Subcutaneous abdominal adipose tissue (tissue), 5 donors: ENCODE results near the gene MACF1.

Experiments
- H3K27ac ChIP-seq: one replicate; pipeline ENCODE4 v1.7.0; 2013; ENCODE audit warnings: low read depth, mild to moderate bottlenecking, inconsistent platforms, low read length, moderate library complexity
- H3K27me3 ChIP-seq, 5 donors: one replicate each; pipeline ENCODE4 v1.7.0; 2013; ENCODE audit warnings: low read length in 5 of 5, inconsistent platforms in 1 of 5; ENCODE audit not compliant: control insufficient read depth in 5 of 5, insufficient read depth in 4 of 5
- H3K36me3 ChIP-seq, 5 donors: one replicate each; pipeline ENCODE4 v1.7.0; 2013; ENCODE audit warnings: low read length in 5 of 5; ENCODE audit not compliant: control insufficient read depth in 5 of 5, insufficient read depth in 5 of 5
- H3K4me1 ChIP-seq, 5 donors: one replicate each; pipeline ENCODE4 v1.7.0; 2013; ENCODE audit warnings: low read length in 5 of 5, mild to moderate bottlenecking in 3 of 5, moderate library complexity in 1 of 5; ENCODE audit not compliant: control insufficient read depth in 5 of 5, insufficient read depth in 5 of 5
- H3K4me3 ChIP-seq, 5 donors: one replicate each; pipeline ENCODE4 v1.7.0; 2013; ENCODE audit warnings: low read length in 5 of 5, low read depth in 1 of 5
- H3K9ac ChIP-seq, 5 donors: one replicate each; pipeline ENCODE4 v1.7.0; 2013; ENCODE audit warnings: low read length in 5 of 5, mild to moderate bottlenecking in 4 of 5, moderate library complexity in 3 of 5
- H3K9me3 ChIP-seq, 5 donors: one replicate each; pipeline ENCODE4 v1.7.0; 2013; ENCODE audit warnings: low read length in 5 of 5; ENCODE audit not compliant: control insufficient read depth in 5 of 5
- donor health status: healthy.
- donor health status: healthy.
- donor health status: healthy.
- donor health status: healthy.
- donor health status: healthy.

The MACF1 gene

DNA sequence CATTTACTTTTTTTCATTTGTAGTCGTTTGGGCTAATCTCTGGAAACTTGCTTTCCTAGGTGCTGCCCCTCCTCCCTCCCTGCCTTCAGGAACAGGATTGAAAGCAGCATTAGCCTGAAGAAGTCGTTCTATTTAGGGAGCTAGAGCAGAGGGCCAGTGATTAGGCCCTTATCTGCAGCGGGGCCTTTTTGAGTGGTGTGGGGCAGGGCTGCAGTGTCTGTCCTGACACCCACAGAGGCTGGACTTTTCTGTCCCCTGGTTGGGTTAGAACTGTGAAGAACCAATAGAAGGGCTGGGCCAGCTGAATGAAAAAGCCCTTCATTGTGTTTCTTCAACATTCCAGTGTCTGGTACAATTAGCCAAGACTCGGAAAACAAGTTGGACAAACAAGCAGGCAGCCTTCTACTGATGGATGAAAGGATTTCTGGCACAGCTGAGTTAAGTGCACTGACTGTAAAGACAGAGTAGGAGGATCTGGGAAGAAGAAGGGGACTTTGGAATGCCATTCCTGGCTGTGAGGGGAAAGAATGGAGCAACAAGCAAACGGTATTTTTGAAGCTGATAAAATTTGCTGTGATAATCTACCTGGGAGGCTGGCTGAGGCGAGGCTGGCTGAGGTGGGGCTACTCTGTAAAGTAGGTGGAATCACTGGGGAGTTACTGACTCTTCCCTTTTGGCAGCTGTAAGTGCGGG lies 9.7 kb downstream of the MACF1 start:
- Histone ChIP-seq H3K9ac (peak overlapping the region in 1 of 5 donors; percentile 45), H3K4me3 (no peak overlapping the region), H3K27ac (peak overlapping the region; percentile 31), H3K27me3 (no peaks in the 10 kb centered on the region), H3K9me3 (no peaks in the 10 kb centered on the region), H3K36me3 (no peaks in the 10 kb centered on the region), H3K4me1 (peaks cover 4 to 26% (median 19%) of the 10 kb centered on the region in 5 donors)

DNA sequence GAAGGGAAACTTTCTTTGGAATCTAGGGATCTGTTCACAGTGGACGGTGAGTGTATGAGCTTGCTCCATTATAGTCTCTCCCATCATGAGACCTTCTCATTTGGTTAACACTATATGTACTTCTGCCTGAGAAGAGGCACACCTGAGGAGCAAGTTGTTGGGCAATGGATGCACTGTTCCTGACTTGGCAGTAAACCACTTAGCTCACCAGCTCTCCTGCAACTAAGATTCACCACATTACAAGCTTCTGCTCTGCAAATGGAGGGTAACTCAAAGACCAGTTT lies 10.2 kb downstream of the MACF1 start:
- Histone ChIP-seq H3K27me3 (no peaks in the 10 kb centered on the region), H3K9ac (no peak overlapping the region), H3K4me1 (peaks cover 4 to 26% (median 19%) of the 10 kb centered on the region in 5 donors), H3K27ac (no peak overlapping the region), H3K9me3 (no peaks in the 10 kb centered on the region), H3K4me3 (peak overlapping the region in 1 of 5 donors; percentile 52), H3K36me3 (no peaks in the 10 kb centered on the region)

DNA sequence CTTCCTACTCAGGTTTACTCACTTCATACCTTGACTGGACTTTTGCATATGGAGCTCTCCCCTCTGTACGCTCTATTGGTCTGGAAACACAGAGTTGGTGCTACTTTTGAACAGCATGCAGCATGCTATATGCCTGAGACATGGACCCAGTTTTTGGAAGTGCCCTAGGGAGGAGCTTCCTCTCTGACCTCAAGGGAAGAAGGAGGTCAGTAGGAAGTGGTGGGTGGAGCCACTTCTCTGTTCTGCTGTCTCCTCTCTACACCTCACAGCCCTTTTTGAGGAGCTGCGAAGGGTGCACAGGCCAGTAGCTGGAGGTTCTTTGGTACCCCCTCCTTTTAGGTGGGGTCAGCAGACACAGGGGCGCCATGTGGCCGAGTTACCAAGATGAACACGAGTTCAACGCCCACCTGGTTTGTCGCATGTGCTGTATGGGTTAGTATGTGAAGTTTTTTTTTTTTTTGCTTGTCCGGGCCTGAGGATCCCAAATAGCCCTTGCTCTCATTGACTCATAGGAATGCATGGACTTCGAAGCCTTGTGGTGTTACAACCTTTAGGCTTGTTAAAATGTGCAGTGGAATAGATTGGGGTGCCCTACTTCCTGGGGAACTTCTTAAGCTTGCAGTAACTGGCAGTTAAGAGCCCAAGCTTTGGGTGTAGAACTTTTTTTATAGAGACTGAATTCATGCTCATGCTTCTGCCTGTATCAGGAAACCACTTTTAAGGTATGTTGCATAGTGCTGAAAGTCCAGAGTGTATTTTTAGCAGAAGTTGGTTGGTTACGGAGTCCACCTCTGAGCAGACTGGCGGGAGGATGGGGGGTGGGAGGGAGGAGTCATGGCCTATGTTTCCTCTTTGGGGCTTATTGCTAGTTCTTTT lies 10.7 kb downstream of the MACF1 start:
- H3K4me1 ChIP-seq, result peaks cover 4 to 26% (median 19%) of the 10 kb centered on the region in 5 donors
- no peaks in the 10 kb centered on the region for H3K9me3 ChIP-seq
- peak overlapping the region in 4 of 5 donors; percentile 20 to 52 (median 44) for H3K4me3 ChIP-seq
- no peaks in the 10 kb centered on the region for H3K36me3 ChIP-seq
- no peaks in the 10 kb centered on the region for H3K27me3 ChIP-seq
- H3K9ac ChIP-seq, result peak overlapping the region in 1 of 5 donors; percentile 35
- H3K27ac ChIP-seq, result peak overlapping the region; percentile 5

DNA sequence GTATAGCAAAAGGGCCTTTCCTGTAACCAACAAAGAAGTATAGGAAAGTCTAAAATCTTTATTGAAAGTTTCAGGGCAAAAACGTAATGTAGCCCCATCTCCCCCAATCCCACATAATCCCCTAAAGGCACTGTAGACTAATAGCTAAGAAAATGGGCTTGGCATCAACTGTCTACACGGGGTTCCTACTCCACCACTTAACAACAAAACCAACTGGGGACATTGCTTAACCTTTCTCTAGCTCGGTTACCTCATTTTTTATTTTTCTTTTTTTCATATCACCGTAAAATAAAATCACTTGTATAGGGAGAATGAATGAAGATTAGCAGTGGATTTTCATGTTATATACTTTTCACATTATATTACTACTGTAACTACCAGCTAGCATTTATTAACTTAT lies 12.3 kb downstream of the MACF1 start:
- Histone ChIP-seq H3K36me3 (no peaks in the 10 kb centered on the region), H3K27me3 (no peaks in the 10 kb centered on the region), H3K4me1 (peaks cover 4 to 26% (median 24%) of the 10 kb centered on the region in 5 donors), H3K27ac (no peak overlapping the region), H3K9ac (no peak overlapping the region), H3K9me3 (no peaks in the 10 kb centered on the region), H3K4me3 (no peak overlapping the region)

DNA sequence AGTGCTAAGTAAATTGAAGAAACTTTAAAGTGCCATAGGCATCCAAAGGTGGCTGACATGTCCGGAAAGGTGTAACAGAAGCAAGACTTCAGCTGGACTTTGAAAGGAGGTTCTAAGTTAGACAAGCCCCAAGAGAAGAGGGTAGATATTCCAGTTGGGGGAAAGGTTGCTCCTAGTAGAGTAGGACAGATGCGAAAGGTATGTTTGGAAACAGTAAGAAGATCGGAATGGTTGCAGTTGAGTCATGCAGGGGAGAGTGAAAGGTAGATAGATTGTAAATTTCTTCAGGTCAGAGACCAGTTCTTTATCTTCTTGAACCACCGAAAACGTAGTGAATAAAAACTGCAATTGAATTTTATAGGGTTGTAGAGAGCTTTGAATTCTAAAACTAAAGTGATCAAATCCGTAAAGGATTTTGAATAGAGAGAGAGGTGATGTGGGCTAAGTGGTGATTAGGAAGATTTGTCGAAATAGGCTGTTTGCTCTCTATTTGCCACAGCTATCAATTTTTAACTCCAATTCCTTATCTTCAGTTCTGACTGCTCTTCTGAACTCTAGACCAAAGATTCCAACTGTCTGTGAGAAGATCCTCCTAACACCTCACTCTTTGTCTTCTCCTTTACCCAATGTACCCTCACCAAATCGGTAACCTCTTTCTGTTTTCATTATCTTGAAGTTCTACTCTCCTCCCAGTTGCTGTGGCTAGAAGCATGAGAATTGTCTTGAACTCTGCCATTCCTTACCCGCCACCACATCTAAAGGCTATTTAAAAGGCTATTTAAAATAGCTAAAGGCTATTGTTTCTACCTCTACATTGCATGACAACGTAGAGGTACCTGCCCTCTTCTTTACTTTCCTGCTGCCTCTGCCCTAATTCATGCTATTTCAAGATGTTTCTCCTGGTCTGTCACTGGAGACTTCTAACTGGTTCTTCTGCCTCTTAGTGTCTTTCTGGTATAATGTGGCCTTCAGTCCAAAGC lies 16.7 kb downstream of the MACF1 start:
- no peaks in the 10 kb centered on the region for H3K9me3 ChIP-seq
- no peak overlapping the region for H3K9ac ChIP-seq
- no peak overlapping the region for H3K4me3 ChIP-seq
- H3K27me3 ChIP-seq, result no peaks in the 10 kb centered on the region
- no peak overlapping the region for H3K27ac ChIP-seq
- H3K4me1 ChIP-seq, result peaks cover 0 to 4% (median 0%) of the 10 kb centered on the region in 5 donors
- H3K36me3 ChIP-seq, result no peaks in the 10 kb centered on the region

DNA sequence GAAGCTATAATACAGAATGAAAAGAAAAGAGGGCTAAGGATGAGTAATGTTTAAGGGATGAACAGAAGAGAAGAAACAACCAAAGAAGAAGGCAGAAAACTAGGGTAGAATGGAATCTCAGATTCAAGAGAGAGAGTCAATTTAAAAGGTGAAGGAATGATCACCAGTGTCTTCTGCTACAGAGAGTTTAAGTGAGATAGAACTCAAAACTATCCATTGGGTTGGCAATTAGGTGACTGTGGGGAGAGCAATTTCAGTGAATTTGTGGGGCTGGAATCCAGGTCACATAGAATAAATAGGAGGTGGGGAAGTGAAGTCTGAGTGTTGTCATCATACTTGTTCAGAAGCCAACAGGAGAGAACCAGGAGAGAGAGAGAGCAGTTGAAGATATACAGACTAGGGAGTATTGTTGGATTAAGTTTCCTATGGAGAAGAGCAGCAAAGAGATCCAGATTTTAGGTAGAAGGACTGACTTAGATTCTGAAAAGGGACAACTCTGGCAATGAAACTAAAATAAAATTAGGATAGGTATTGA lies 19.9 kb downstream of the MACF1 start:
- no peak overlapping the region for H3K27ac ChIP-seq
- H3K9me3 ChIP-seq, result no peaks in the 10 kb centered on the region
- H3K4me3 ChIP-seq, result no peak overlapping the region
- H3K27me3 ChIP-seq, result no peaks in the 10 kb centered on the region
- H3K36me3 ChIP-seq, result no peaks in the 10 kb centered on the region
- no peak overlapping the region for H3K9ac ChIP-seq
- H3K4me1 ChIP-seq, result peaks cover 0 to 4% (median 0%) of the 10 kb centered on the region in 5 donors

DNA sequence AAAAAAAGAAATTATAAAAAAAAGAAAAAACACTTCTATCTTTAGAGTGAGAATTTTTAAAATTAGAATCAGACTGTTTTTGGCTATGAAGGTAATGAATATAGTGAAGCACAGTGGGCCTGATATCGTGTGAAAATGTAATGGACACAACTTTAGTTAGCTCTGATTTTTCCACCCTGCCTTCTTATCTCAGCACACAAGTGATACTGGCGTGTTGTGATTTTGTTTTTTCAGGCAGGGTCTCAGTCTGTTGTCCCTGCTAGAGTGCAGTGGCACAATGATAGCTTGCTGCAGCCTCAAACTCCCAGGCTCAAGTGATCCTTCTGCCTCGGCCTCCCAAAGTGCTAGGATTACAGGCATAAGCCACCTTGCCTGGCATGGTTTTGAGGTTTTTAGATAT lies 22.3 kb downstream of the MACF1 start:
- no peaks in the 10 kb centered on the region for H3K27me3 ChIP-seq
- H3K4me1 ChIP-seq, result peaks cover 0 to 16% (median 14%) of the 10 kb centered on the region in 5 donors
- no peak overlapping the region for H3K9ac ChIP-seq
- H3K36me3 ChIP-seq, result no peaks in the 10 kb centered on the region
- no peaks in the 10 kb centered on the region for H3K9me3 ChIP-seq
- no peak overlapping the region for H3K4me3 ChIP-seq
- H3K27ac ChIP-seq, result no peak overlapping the region

DNA sequence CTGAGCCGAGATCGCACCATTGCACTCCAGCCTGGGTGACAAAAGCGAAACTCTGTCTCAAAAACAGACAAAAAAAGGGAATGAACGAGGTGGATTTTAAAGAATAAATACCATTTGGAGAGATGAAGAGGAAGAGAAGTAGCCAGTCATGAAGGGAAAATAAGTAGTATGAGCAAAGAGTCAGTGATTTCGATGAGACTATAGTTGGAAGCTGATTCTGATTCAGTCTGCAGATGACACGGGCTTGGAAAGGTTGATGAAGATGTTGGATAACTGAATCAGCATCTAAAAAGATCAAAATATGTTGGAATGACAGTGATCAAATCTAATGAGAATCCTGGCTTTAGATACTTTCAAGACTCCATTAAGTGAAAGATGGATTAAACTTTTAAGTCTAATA lies 23.8 kb downstream of the MACF1 start:
- no peak overlapping the region for H3K4me3 ChIP-seq
- peaks cover under 1 to 5% (median 3%) of the 10 kb centered on the region in 5 donors for H3K36me3 ChIP-seq
- no peak overlapping the region for H3K27ac ChIP-seq
- H3K9me3 ChIP-seq, result no peaks in the 10 kb centered on the region
- no peaks in the 10 kb centered on the region for H3K27me3 ChIP-seq
- H3K9ac ChIP-seq, result no peak overlapping the region
- peaks cover 0 to 16% (median 14%) of the 10 kb centered on the region in 5 donors for H3K4me1 ChIP-seq

DNA sequence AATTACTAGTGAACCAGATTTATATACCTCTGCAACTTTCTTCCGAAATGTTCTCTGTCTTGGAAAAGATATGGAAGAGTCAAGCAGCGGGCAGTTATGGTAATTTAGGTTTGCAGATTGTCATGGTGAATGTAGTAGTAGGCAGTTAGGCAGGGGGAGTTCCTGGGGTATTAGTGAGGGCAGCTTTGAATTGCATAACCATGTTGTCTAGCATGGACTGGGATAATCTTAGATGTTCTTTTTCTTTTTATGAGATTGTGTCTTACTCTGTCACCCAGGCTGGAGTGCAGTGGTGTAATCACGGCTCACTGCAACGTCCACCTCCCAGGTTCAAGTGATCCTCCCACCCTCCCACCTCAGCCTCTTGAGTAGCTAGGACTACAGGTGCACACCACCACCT lies 25.0 kb downstream of the MACF1 start:
- Histone ChIP-seq H3K9me3 (no peaks in the 10 kb centered on the region), H3K9ac (no peak overlapping the region), H3K27me3 (no peaks in the 10 kb centered on the region), H3K27ac (no peak overlapping the region), H3K4me3 (no peak overlapping the region), H3K36me3 (peaks cover 2 to 8% (median 3%) of the 10 kb centered on the region in 5 donors), H3K4me1 (peaks cover 0 to 16% (median 14%) of the 10 kb centered on the region in 5 donors)
